ENCODE results near the gene RXRG. TPM values are rescaled to one million over a fixed set of nuclear protein-coding genes. Genes with fewer than 3 reads are reported as not detected.

The RXRG gene
- total and polyA plus RNA-seq, 10 donors, result 0.12 to 0.98 (median 0.41) TPM; not detected in 4

GRCh38 chr1:165486663-165487062 lies 41.7 kb upstream of the RXRG start:
- Histone ChIP-seq H3K36me3 (no peaks in the 10 kb centered on the region), H3K27me3 (replicated peaks in 1 of 7) (peaks cover 0 to 19% (median 0%) of the 10 kb centered on the region in 7 donors), H3K27ac (no peak overlapping the region), H3K9me3 (no peaks in the 10 kb centered on the region), H3K4me1 (no peaks in the 10 kb centered on the region), H3K4me3 (no peak overlapping the region)
- WGBS, 5 donors, result 59 to 74% (median 61%) methylated on average over 3 of the region's 3 CpGs
- intact Hi-C loops (cut with DNase I; ENCODE audit: low total_unique reads), result no loop called here
- DNase-seq, result no peak
- TF ChIP-seq CTCF (IDR thresholded peaks at IDR 0.05 in 8 of 11, conservative IDR thresholded peaks at IDR 0.05 in 3 of 11), result no peak
- no peak for TF ChIP-seq POLR2AphosphoS5 (IDR thresholded peaks at IDR 0.05)
- TF ChIP-seq POLR2A (IDR thresholded peaks at IDR 0.05), result no peak

- H3K4me1 ChIP-seq, result no peaks in the 10 kb centered on the region
- no peak for DNase-seq
- no peak for TF ChIP-seq CTCF (IDR thresholded peaks at IDR 0.05 in 8 of 11, conservative IDR thresholded peaks at IDR 0.05 in 3 of 11)
- TF ChIP-seq POLR2A (IDR thresholded peaks at IDR 0.05), result no peak
- TF ChIP-seq POLR2AphosphoS5 (IDR thresholded peaks at IDR 0.05), result no peak
- no peak overlapping the region for H3K27ac ChIP-seq
- intact Hi-C loops (cut with DNase I; ENCODE audit: low total_unique reads), result no loop called here
- 84 to 94% (median 89%) methylated on average over 5 of the region's 5 CpGs for WGBS, 5 donors
- peaks cover 0 to 22% (median 0%) of the 10 kb centered on the region in 7 donors for H3K27me3 ChIP-seq (replicated peaks in 1 of 7)
- no peak overlapping the region for H3K4me3 ChIP-seq
- no peaks in the 10 kb centered on the region for H3K9me3 ChIP-seq
- H3K36me3 ChIP-seq, result no peaks in the 10 kb centered on the region
Observed at GRCh38 chr1:165485716-165486115, 40.8 kb upstream of the RXRG start.

- intact Hi-C loops (cut with DNase I; ENCODE audit: low total_unique reads), result no loop called here
- no peaks in the 10 kb centered on the region for H3K9me3 ChIP-seq
- no peak overlapping the region for H3K27ac ChIP-seq
- DNase-seq, result no peak
- peaks cover 0 to 25% (median 0%) of the 10 kb centered on the region in 7 donors for H3K27me3 ChIP-seq (replicated peaks in 1 of 7)
- H3K4me1 ChIP-seq, result no peaks in the 10 kb centered on the region
- no peak overlapping the region for H3K4me3 ChIP-seq
- no peaks in the 10 kb centered on the region for H3K36me3 ChIP-seq
- 83 to 93% (median 88%) methylated on average over 1 of the region's 1 CpG for WGBS, 5 donors
- TF ChIP-seq POLR2AphosphoS5 (IDR thresholded peaks at IDR 0.05) (no peak), CTCF (IDR thresholded peaks at IDR 0.05 in 8 of 11, conservative IDR thresholded peaks at IDR 0.05 in 3 of 11) (no peak), POLR2A (IDR thresholded peaks at IDR 0.05) (no peak)
Observed at GRCh38 chr1:165484532-165484931, 39.6 kb upstream of the RXRG start.

- H3K27ac ChIP-seq, result no peak overlapping the region
- no peaks in the 10 kb centered on the region for H3K36me3 ChIP-seq
- intact Hi-C loops (cut with DNase I; ENCODE audit: low total_unique reads), result no loop called here
- DNase-seq, result no peak
- H3K27me3 ChIP-seq (replicated peaks in 1 of 7), result peaks cover 0 to 18% (median 0%) of the 10 kb centered on the region in 7 donors
- H3K4me3 ChIP-seq, result no peak overlapping the region
- no peaks in the 10 kb centered on the region for H3K9me3 ChIP-seq
- H3K4me1 ChIP-seq, result no peaks in the 10 kb centered on the region
- 80 to 94% (median 86%) methylated on average over 4 of the region's 4 CpGs for WGBS, 5 donors
- TF ChIP-seq CTCF (IDR thresholded peaks at IDR 0.05 in 8 of 11, conservative IDR thresholded peaks at IDR 0.05 in 3 of 11) (no peak), POLR2A (IDR thresholded peaks at IDR 0.05) (no peak), POLR2AphosphoS5 (IDR thresholded peaks at IDR 0.05) (no peak)
Observed at GRCh38 chr1:165483412-165483811, 38.5 kb upstream of the RXRG start.

Measured in spleen (tissue), 11 donors.